CD14-positive monocyte (primary cell): ENCODE data around the gene IL26. TPM values are rescaled to one million over a fixed set of nuclear protein-coding genes. Genes with fewer than 3 reads are reported as not detected.

ENCODE experiments used
- DNase-seq, 3 donors: peaks; one replicate each; pipeline ENCODE4 v3.0.0-alpha.2; 2011 to 2022
- H2AFZ ChIP-seq: 2 replicates; pipeline ENCODE4 v1.6.0; 2012; ENCODE audit warnings: mild to moderate bottlenecking, low read depth, low read length, inconsistent platforms; ENCODE audit not compliant: insufficient read depth, poor library complexity, severe bottlenecking
- H3K27ac ChIP-seq, 2 donors: 1 replicate in 1 of 2; 2 replicates in 1 of 2; pipeline ENCODE4 v1.5.1; 2012 to 2013; ENCODE audit warnings: low read length in 2 of 2, control low read depth in 1 of 2, inconsistent platforms in 1 of 2, low read depth in 1 of 2, mild to moderate bottlenecking in 1 of 2
- H3K27me3 ChIP-seq, 2 donors: one replicate each; pipeline versions ENCODE4 v1.6.0 to v1.6.1; 2011 to 2013; ENCODE audit warnings: low read length in 2 of 2; ENCODE audit not compliant: control insufficient read depth in 2 of 2, insufficient read depth in 2 of 2
- H3K36me3 ChIP-seq, 2 donors: replicated peaks in 1 of 2; 1 replicate in 1 of 2; 2 replicates in 1 of 2; pipeline versions ENCODE4 v1.5.1 to v1.6.1; 2012 to 2013; ENCODE audit warnings: low read length in 2 of 2, control low read depth in 1 of 2, inconsistent platforms in 1 of 2, mild to moderate bottlenecking in 1 of 2; ENCODE audit not compliant: insufficient read depth in 2 of 2, control insufficient read depth in 1 of 2
- H3K4me1 ChIP-seq, 2 donors: 1 replicate in 1 of 2; 2 replicates in 1 of 2; pipeline versions ENCODE4 v1.5.1 to v1.6.1; 2012 to 2013; ENCODE audit warnings: low read length in 2 of 2, control low read depth in 1 of 2, inconsistent platforms in 1 of 2, mild to moderate bottlenecking in 1 of 2, moderate library complexity in 1 of 2; ENCODE audit not compliant: insufficient read depth in 2 of 2, control insufficient read depth in 1 of 2
- H3K4me2 ChIP-seq: replicated peaks from 2 replicates; pipeline ENCODE3; 2012; ENCODE audit warnings: low read length, moderate library complexity, mild to moderate bottlenecking; ENCODE audit not compliant: poor library complexity, severe bottlenecking; ENCODE audit errors: extremely low read depth
- H3K4me3 ChIP-seq, 3 experiments: fragments of 200-600 bp in 1 of 3; sonication (generic) in 1 of 3; replicated peaks in 1 of 3; 1 replicate in 2 of 3; 2 replicates in 1 of 3; pipeline ENCODE4 v1.5.1; 2011 to 2013; ENCODE audit warnings: low read length in 3 of 3, mild to moderate bottlenecking in 3 of 3, control low read depth in 2 of 3, low read depth in 2 of 3, inconsistent platforms in 1 of 3, moderate library complexity in 1 of 3
- H3K79me2 ChIP-seq: 2 replicates; pipeline ENCODE4 v1.6.0; 2012; ENCODE audit warnings: mild to moderate bottlenecking, control low read depth, inconsistent platforms, low read length, moderate library complexity; ENCODE audit not compliant: insufficient read depth
- H3K9ac ChIP-seq: 2 replicates; pipeline ENCODE4 v1.6.0; 2017; ENCODE audit warnings: low read length, mild to moderate bottlenecking; ENCODE audit not compliant: insufficient read depth, poor library complexity, severe bottlenecking
- H3K9me3 ChIP-seq, 2 donors: replicated peaks in 1 of 2; 1 replicate in 1 of 2; 2 replicates in 1 of 2; pipeline versions ENCODE4 v1.5.1 to v1.6.1; 2012 to 2013; ENCODE audit warnings: low read length in 2 of 2, control low read depth in 1 of 2; ENCODE audit not compliant: control insufficient read depth in 1 of 2, insufficient read depth in 1 of 2
- H4K20me1 ChIP-seq: 2 replicates; pipeline ENCODE4 v1.6.0; 2012; ENCODE audit warnings: mild to moderate bottlenecking, low read length, control low read depth, moderate library complexity; ENCODE audit not compliant: insufficient read depth
- H3K27ac Mint-ChIP-seq, 7 donors: one replicate each; pipeline ENCODE4 v1.8.0; 2020; ENCODE audit warnings: mild to moderate bottlenecking in 7 of 7, mixed read lengths in 7 of 7, moderate library complexity in 6 of 7, inconsistent platforms in 2 of 7
- H3K27me3 Mint-ChIP-seq, 3 donors: one replicate each; pipeline ENCODE4 v1.8.0; 2021 to 2022; ENCODE audit warnings: low read depth in 3 of 3, mild to moderate bottlenecking in 3 of 3, mixed read lengths in 3 of 3, moderate library complexity in 3 of 3, inconsistent platforms in 1 of 3
- H3K36me3 Mint-ChIP-seq, 2 donors: one replicate each; pipeline ENCODE4 v1.8.0; 2020; ENCODE audit warnings: mixed read lengths in 2 of 2, inconsistent platforms in 1 of 2, mild to moderate bottlenecking in 1 of 2
- H3K4me1 Mint-ChIP-seq: one replicate; pipeline ENCODE4 v1.8.0; 2020; ENCODE audit warnings: mild to moderate bottlenecking, mixed read lengths
- H3K4me3 Mint-ChIP-seq, 2 donors: one replicate each; pipeline ENCODE4 v1.8.0; 2020; ENCODE audit warnings: mild to moderate bottlenecking in 2 of 2, mixed read lengths in 2 of 2, moderate library complexity in 1 of 2
- H3K9me3 Mint-ChIP-seq, 7 donors: one replicate each; pipeline ENCODE4 v1.8.0; 2020 to 2022; ENCODE audit warnings: mixed read lengths in 7 of 7, mild to moderate bottlenecking in 6 of 7, moderate library complexity in 6 of 7, inconsistent platforms in 2 of 7
- WGBS: methylation state at CpG from one replicate; pipeline ENCODE4 v1.1.5; 2013; ENCODE audit warnings: missing lambda C conversion rate; ENCODE audit not compliant: insufficient coverage; 5-methylcytosine and 5-hydroxymethylcytosine counted together
- intact Hi-C, 2 donors: fragments of 100-400 bp; cut with micrococcal nuclease; formaldehyde crosslinking; loops; one replicate each; pipeline versions ENCODE4 v1.15.0 to v1.15.1; 2023
- polyA plus RNA-seq, 3 donors: library from polyadenylated mRNA; depleted of rRNA in 1 of 3; unstranded in 2 of 3; stranded (reverse) in 1 of 3; fragments of 300-500 nt in 2 of 3; fragments of >200 nt in 1 of 3; fragmentation: Illumina TruSeq in 2 of 3; gene quantifications; 1 replicate in 2 of 3; 2 replicates in 1 of 3; pipeline ENCODE4 v1.2.3, GENCODE V29; 2012 to 2021
- TF ChIP-seq, protein P1 (sequence below): fragments of 200-600 bp; IDR thresholded peaks from one replicate; pipeline ENCODE4 v1.8.0; 2022; ENCODE audit warnings: antibody characterized with exemption, mild to moderate bottlenecking

IL26 gene
- polyA plus RNA-seq, 3 donors = not detected

DNA sequence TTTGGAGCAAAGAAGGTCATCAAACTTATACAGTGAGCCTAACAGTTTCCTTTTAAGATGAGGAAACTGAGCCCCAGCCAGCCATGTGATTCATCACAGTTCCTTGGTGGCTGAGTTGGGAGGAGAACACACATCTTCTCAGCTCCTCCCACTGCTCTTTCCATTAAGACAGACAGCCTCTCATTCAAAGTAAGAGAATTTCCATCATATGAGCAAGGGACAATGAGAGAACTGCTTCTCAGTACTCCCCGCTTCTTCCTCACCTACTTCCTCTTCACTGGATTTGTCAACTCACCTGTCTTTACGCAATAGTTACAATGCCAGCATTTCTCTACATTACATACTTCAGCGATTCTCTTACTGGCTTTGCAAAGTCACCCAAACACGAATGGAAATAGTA, 68.2 kb downstream of the IL26 start:
- Histone ChIP-seq H3K27ac (no peak overlapping the region), H3K4me2 (no peak overlapping the region), H3K4me3 (no peak overlapping the region), H3K36me3 (no peaks in the 10 kb centered on the region), H3K79me2 (no peaks in the 10 kb centered on the region), H2AFZ (no peak overlapping the region), H3K9ac (no peak overlapping the region), H3K27me3 (no peaks in the 10 kb centered on the region), H3K4me1 (no peaks in the 10 kb centered on the region), H4K20me1 (no peaks in the 10 kb centered on the region), H3K9me3 (no peaks in the 10 kb centered on the region)
- intact Hi-C loops = no loop called here
- Mint-ChIP-seq H3K27ac (no peak overlapping the region), H3K9me3 (no peaks in the 10 kb centered on the region), H3K4me3 (no peak overlapping the region), H3K4me1 (no peaks in the 10 kb centered on the region), H3K27me3 (peaks cover 0 to 2% (median 2%) of the 10 kb centered on the region in 3 donors), H3K36me3 (no peaks in the 10 kb centered on the region)
- no CpG with 5 or more reads among the region's 4 CpGs for WGBS
- DNase-seq = no peak
- TF ChIP-seq, protein P1, sequence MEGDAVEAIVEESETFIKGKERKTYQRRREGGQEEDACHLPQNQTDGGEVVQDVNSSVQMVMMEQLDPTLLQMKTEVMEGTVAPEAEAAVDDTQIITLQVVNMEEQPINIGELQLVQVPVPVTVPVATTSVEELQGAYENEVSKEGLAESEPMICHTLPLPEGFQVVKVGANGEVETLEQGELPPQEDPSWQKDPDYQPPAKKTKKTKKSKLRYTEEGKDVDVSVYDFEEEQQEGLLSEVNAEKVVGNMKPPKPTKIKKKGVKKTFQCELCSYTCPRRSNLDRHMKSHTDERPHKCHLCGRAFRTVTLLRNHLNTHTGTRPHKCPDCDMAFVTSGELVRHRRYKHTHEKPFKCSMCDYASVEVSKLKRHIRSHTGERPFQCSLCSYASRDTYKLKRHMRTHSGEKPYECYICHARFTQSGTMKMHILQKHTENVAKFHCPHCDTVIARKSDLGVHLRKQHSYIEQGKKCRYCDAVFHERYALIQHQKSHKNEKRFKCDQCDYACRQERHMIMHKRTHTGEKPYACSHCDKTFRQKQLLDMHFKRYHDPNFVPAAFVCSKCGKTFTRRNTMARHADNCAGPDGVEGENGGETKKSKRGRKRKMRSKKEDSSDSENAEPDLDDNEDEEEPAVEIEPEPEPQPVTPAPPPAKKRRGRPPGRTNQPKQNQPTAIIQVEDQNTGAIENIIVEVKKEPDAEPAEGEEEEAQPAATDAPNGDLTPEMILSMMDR = no peak

DNA sequence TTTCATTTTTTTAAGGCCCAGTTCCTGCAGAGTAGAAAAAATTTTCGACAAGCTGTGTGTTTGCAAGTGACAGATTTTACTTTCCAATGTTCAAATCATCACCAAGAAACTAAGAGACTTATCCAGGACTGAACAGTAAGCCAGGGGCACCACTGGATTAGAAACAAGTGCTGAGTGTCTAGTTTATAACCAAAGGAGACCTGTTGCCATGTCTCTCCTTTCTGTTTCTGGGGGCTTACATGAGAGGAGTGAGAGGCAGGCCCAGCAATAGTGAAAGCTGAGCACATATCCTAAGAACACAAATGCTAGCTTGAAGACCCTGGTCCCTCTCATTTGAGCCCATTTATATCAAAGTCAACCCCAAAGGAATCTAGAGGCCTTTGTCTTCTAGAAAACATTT, 69.0 kb downstream of the IL26 start:
- no peak overlapping the region for H3K4me3 Mint-ChIP-seq
- intact Hi-C loops = no loop called here

More for the DNA sequence above, 69.0 kb downstream of the IL26 start:
- no peaks in the 10 kb centered on the region for H3K4me1 ChIP-seq
- H3K9ac ChIP-seq = no peak overlapping the region
- Mint-ChIP-seq H3K27ac (no peak overlapping the region), H3K9me3 (no peaks in the 10 kb centered on the region), H3K4me1 (no peaks in the 10 kb centered on the region), H3K27me3 (peaks cover 0 to under 1% (median under 1%) of the 10 kb centered on the region in 3 donors), H3K36me3 (no peaks in the 10 kb centered on the region)
- H3K27me3 ChIP-seq = no peaks in the 10 kb centered on the region
- no peaks in the 10 kb centered on the region for H4K20me1 ChIP-seq
- WGBS = no CpG with 5 or more reads among the region's 1 CpG
- no peaks in the 10 kb centered on the region for H3K79me2 ChIP-seq
- no peak overlapping the region for H3K4me2 ChIP-seq
- DNase-seq = no peak
- H3K36me3 ChIP-seq = no peaks in the 10 kb centered on the region
- H3K4me3 ChIP-seq = no peak overlapping the region
- no peaks in the 10 kb centered on the region for H3K9me3 ChIP-seq
- TF ChIP-seq, protein P1 = no peak
- no peak overlapping the region for H3K27ac ChIP-seq
- H2AFZ ChIP-seq = no peak overlapping the region
